COLO668 (cell line): Measurements from ENCODE around the gene MEI1.
"Not testable (repeated sequence)": the region's sequence is repeated elsewhere in the genome, so short reads cannot be mapped to it uniquely, and the experiment has no call there.

Experiments used
- DNase-seq: peaks from one replicate; lab custom pipeline; 2025; ENCODE audit not compliant: unreplicated experiment; lab: John Stamatoyannopoulos, UW

Gene MEI1

GRCh38 chr22:41699264-41700107 is at the start of gene MEI1:
Gene MEI1 (plus strand): TSS chr22:41699503. CDS start chr22:41699539, 36 bp downstream.
- DNase-seq, result peak; percentile 18

- DNase-seq, result no peak
These were observed 49.1 kb upstream of the MEI1 start for GRCh38 chr22:41650229-41650628.

GRCh38 chr22:41650821-41651220 is 48.5 kb upstream of the MEI1 start:
- no peak for DNase-seq

- no peak for DNase-seq
These were observed 45.0 kb upstream of the MEI1 start for GRCh38 chr22:41654322-41654721.

- no peak for DNase-seq
These were observed 42.7 kb upstream of the MEI1 start for GRCh38 chr22:41656556-41656955.

GRCh38 chr22:41657709-41658108 is 41.6 kb upstream of the MEI1 start:
- no peak for DNase-seq

GRCh38 chr22:41658869-41659268 is 40.4 kb upstream of the MEI1 start:
- DNase-seq, result no peak

- no peak for DNase-seq
These were observed 39.4 kb upstream of the MEI1 start for GRCh38 chr22:41659941-41660340.

GRCh38 chr22:41660416-41660815 is 38.9 kb upstream of the MEI1 start:
- no peak for DNase-seq

GRCh38 chr22:41661088-41661487 is 38.2 kb upstream of the MEI1 start:
- no peak for DNase-seq

GRCh38 chr22:41661713-41662112 is 37.6 kb upstream of the MEI1 start:
- no peak for DNase-seq

GRCh38 chr22:41663594-41663993 is 35.7 kb upstream of the MEI1 start:
- not testable (repeated sequence) for DNase-seq

GRCh38 chr22:41664490-41664889 is 34.8 kb upstream of the MEI1 start:
- no peak for DNase-seq

- no peak for DNase-seq
These were observed 34.4 kb upstream of the MEI1 start for GRCh38 chr22:41664951-41665350.

- DNase-seq, result no peak
These were observed 30.1 kb upstream of the MEI1 start for GRCh38 chr22:41668971-41669911.

GRCh38 chr22:41672096-41672495 is 27.2 kb upstream of the MEI1 start:
- not testable (repeated sequence) for DNase-seq

- DNase-seq, result no peak
These were observed 26.4 kb upstream of the MEI1 start for GRCh38 chr22:41672780-41673509.

GRCh38 chr22:41674846-41675340 is 24.4 kb upstream of the MEI1 start:
- no peak for DNase-seq

- DNase-seq, result no peak
These were observed 23.2 kb upstream of the MEI1 start for GRCh38 chr22:41676134-41676533.

- DNase-seq, result no peak
These were observed 17.7 kb upstream of the MEI1 start for GRCh38 chr22:41681616-41682015.
